Right atrium auricular region (tissue), 2 donors: ENCODE measurements around the gene LRRC73. TPM values are rescaled to one million over a fixed set of nuclear protein-coding genes. Genes with fewer than 3 reads are reported as not detected.
A peak's percentile ranks its signal among the peaks of the same experiment; 100 is the strongest.

Experiments
- DNase-seq: peaks from one replicate; pipeline ENCODE4 v3.0.0-alpha.2; 2019; ENCODE audit warnings: low spot score
- H3K27ac ChIP-seq, 2 donors: fragments of 200-600 bp; sonication (generic); 1 replicate in 1 of 2; 2 replicates in 1 of 2; pipeline ENCODE4 v1.5.1; 2016 to 2019
- H3K27me3 ChIP-seq, 2 donors: fragments of 200-600 bp; sonication (generic); one replicate each; pipeline versions ENCODE4 v1.5.1 to v1.6.0; 2017 to 2019
- H3K36me3 ChIP-seq: fragments of 200-600 bp; sonication (generic); one replicate; pipeline ENCODE4 v1.5.1; 2016
- H3K4me1 ChIP-seq, 2 donors: fragments of 200-600 bp; sonication (generic); one replicate each; pipeline versions ENCODE4 v1.5.1 to v1.6.0; 2017 to 2019
- H3K4me3 ChIP-seq, 2 donors: fragments of 200-600 bp; sonication (generic); 1 replicate in 1 of 2; 2 replicates in 1 of 2; pipeline ENCODE4 v1.5.1; 2017 to 2019; ENCODE audit warnings: mild to moderate bottlenecking in 1 of 2, moderate library complexity in 1 of 2
- H3K9me3 ChIP-seq, 2 donors: fragments of 200-600 bp; sonication (generic); one replicate each; pipeline ENCODE4 v1.5.1; 2019
- total RNA-seq, 2 donors: library from RNA; depleted of rRNA; stranded (reverse); fragments of >200 nt; gene quantifications; one replicate each; pipeline ENCODE4 v1.1.0, GENCODE V29; 2016
- TF ChIP-seq, protein P1 (sequence below), 2 donors: fragments of 200-600 bp; sonication (generic); IDR thresholded peaks; one replicate each; pipeline ENCODE4 v1.5.1; 2019; ENCODE audit warnings: antibody characterized with exemption in 2 of 2

LRRC73 gene
- total RNA-seq, 2 donors from 2014 or later = 0.41 to 0.90 TPM

GRCh38 chr6:43476746-43477145, 33.4 kb downstream of the LRRC73 start:
- TF ChIP-seq, protein P1, sequence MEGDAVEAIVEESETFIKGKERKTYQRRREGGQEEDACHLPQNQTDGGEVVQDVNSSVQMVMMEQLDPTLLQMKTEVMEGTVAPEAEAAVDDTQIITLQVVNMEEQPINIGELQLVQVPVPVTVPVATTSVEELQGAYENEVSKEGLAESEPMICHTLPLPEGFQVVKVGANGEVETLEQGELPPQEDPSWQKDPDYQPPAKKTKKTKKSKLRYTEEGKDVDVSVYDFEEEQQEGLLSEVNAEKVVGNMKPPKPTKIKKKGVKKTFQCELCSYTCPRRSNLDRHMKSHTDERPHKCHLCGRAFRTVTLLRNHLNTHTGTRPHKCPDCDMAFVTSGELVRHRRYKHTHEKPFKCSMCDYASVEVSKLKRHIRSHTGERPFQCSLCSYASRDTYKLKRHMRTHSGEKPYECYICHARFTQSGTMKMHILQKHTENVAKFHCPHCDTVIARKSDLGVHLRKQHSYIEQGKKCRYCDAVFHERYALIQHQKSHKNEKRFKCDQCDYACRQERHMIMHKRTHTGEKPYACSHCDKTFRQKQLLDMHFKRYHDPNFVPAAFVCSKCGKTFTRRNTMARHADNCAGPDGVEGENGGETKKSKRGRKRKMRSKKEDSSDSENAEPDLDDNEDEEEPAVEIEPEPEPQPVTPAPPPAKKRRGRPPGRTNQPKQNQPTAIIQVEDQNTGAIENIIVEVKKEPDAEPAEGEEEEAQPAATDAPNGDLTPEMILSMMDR (IDR thresholded peaks at IDR 0.05) = no peak
- Histone ChIP-seq H3K9me3 (no peaks in the 10 kb centered on the region), H3K4me3 (peak overlapping the region in 1 of 2 donors; percentile 73), H3K36me3 (no peaks in the 10 kb centered on the region), H3K4me1 (peaks cover 0 to 19% of the 10 kb centered on the region in 2 donors), H3K27me3 (no peaks in the 10 kb centered on the region), H3K27ac (peak overlapping the region; percentile 81 to 82)
- DNase-seq = no peak

GRCh38 chr6:43475516-43475915, 34.6 kb downstream of the LRRC73 start:
- H3K36me3 ChIP-seq = no peaks in the 10 kb centered on the region

GRCh38 chr6:43472515-43472914, 37.6 kb downstream of the LRRC73 start:
- no peak for DNase-seq
- TF ChIP-seq, protein P1 (IDR thresholded peaks at IDR 0.05) = no peak
- H3K9me3 ChIP-seq = no peaks in the 10 kb centered on the region
- H3K27me3 ChIP-seq = no peaks in the 10 kb centered on the region
- no peak overlapping the region for H3K27ac ChIP-seq
- peaks cover 0 to 12% of the 10 kb centered on the region in 2 donors for H3K4me1 ChIP-seq
- H3K4me3 ChIP-seq = no peak overlapping the region
- H3K36me3 ChIP-seq = no peaks in the 10 kb centered on the region

More at GRCh38 chr6:43475516-43475915, 34.6 kb downstream of the LRRC73 start:
- TF ChIP-seq, protein P1 (IDR thresholded peaks at IDR 0.05) = no peak
- H3K9me3 ChIP-seq = no peaks in the 10 kb centered on the region
- DNase-seq = no peak
- H3K27ac ChIP-seq = no peak overlapping the region
- peaks cover 0 to 19% of the 10 kb centered on the region in 2 donors for H3K4me1 ChIP-seq
- no peaks in the 10 kb centered on the region for H3K27me3 ChIP-seq
- H3K4me3 ChIP-seq = no peak overlapping the region

GRCh38 chr6:43471399-43471798, 38.7 kb downstream of the LRRC73 start:
- H3K36me3 ChIP-seq = no peaks in the 10 kb centered on the region
- H3K4me3 ChIP-seq = no peak overlapping the region
- TF ChIP-seq, protein P1 (IDR thresholded peaks at IDR 0.05) = no peak
- no peaks in the 10 kb centered on the region for H3K27me3 ChIP-seq
- H3K9me3 ChIP-seq = no peaks in the 10 kb centered on the region
- no peak overlapping the region for H3K27ac ChIP-seq
- no peak for DNase-seq
- H3K4me1 ChIP-seq = peaks cover 0 to 7% of the 10 kb centered on the region in 2 donors

DNA sequence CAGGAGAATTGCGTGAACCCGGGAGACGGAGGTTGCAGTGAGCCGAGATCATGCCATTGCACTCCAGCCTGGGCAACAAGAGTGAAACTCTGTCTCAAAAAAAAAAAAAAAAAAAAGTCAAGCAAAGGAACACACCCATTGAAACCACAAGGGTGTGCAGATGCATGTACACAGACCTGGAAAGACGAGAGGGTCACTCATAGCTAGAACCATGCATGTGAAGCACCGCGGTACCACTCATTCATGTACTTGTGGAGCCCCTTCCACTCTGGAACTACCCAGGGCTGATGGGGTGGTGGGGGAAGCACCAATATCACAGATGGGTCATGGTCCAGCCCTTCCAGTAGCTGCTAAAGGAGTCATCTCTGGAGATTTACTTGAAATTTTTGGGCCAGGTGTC, 40.2 kb downstream of the LRRC73 start:
- TF ChIP-seq, protein P1 (IDR thresholded peaks at IDR 0.05) = no peak
- no peak overlapping the region for H3K27ac ChIP-seq

More for the DNA sequence above, 40.2 kb downstream of the LRRC73 start:
- no peak for DNase-seq
- Histone ChIP-seq H3K36me3 (no peaks in the 10 kb centered on the region), H3K4me1 (peaks cover 0 to 7% of the 10 kb centered on the region in 2 donors), H3K4me3 (no peak overlapping the region), H3K9me3 (no peaks in the 10 kb centered on the region), H3K27me3 (no peaks in the 10 kb centered on the region)
